Panc1 (cell line): ENCODE data around the gene NCKAP5. TPM values are rescaled to one million over a fixed set of nuclear protein-coding genes. Genes with fewer than 3 reads are reported as not detected.

ENCODE experiments used
- ATAC-seq: fragments of 200-7000 bp; cut with Tn5 transposase; 2 replicates; pipeline ENCODE4 v1.9.1; 2020; ENCODE audit warnings: mild to moderate bottlenecking, moderate library complexity
- BruUV-seq: library from RNA; stranded (reverse); fragments of 400-500 nt; replicated peaks from 2 replicates; lab custom pipeline; 2021; lab: Mats Ljungman, UMichigan
- CTCF ChIA-PET: fragments of 300-600 bp; sonication (Branson Sonifier 250); formaldehyde crosslinking; loops from one replicate; lab custom pipeline; 2022; ENCODE audit warnings: antibody characterized with exemption; lab: Charles Lee
- POLR2A ChIA-PET: fragments of 300-600 bp; sonication (Branson Sonifier 250); formaldehyde crosslinking; loops from one replicate; lab custom pipeline; 2022; ENCODE audit warnings: antibody characterized with exemption; lab: Charles Lee
- DNase-seq: peaks from one replicate; pipeline ENCODE4 v3.0.0-alpha.2; 2010; ENCODE audit warnings: low read depth, low spot score
- H3K27ac ChIP-seq: 2 replicates; pipeline ENCODE4 v1.5.1; 2011; ENCODE audit warnings: mild to moderate bottlenecking, low read length, inconsistent platforms
- H3K27me3 ChIP-seq: fragments of 200-500 bp; sonication (Bioruptor generic); 2 replicates; pipeline ENCODE4 v1.6.0; 2014; ENCODE audit warnings: low read length, inconsistent platforms; ENCODE audit not compliant: control insufficient read depth, insufficient read depth
- H3K36me3 ChIP-seq: fragments of 200-500 bp; sonication (Bioruptor generic); 2 replicates; pipeline ENCODE4 v1.5.1; 2014; ENCODE audit warnings: inconsistent platforms, mild to moderate bottlenecking, low read length, moderate library complexity; ENCODE audit not compliant: control insufficient read depth, insufficient read depth
- H3K4me1 ChIP-seq: 2 replicates; pipeline ENCODE4 v1.5.1; 2011; ENCODE audit warnings: inconsistent platforms, mild to moderate bottlenecking, low read length, moderate library complexity; ENCODE audit not compliant: control insufficient read depth, insufficient read depth
- H3K4me3 ChIP-seq, 2 experiments: 2 replicates each; pipeline ENCODE4 v1.5.1; 2011 to 2012; ENCODE audit warnings: low read depth in 2 of 2, low read length in 2 of 2, mild to moderate bottlenecking in 2 of 2, inconsistent platforms in 1 of 2, moderate library complexity in 1 of 2
- H3K9me3 ChIP-seq: fragments of 200-500 bp; sonication (Bioruptor generic); 2 replicates; pipeline ENCODE4 v1.5.1; 2014; ENCODE audit warnings: low read depth, mild to moderate bottlenecking, inconsistent platforms, low read length, moderate library complexity; ENCODE audit not compliant: control insufficient read depth, insufficient read depth
- CTCF ChIP-seq: fragments of 450-650 bp; IDR thresholded peaks from 2 replicates; pipeline ENCODE4 v1.5.1; 2017; ENCODE audit warnings: mild to moderate bottlenecking
- POLR2AphosphoS5 ChIP-seq: IDR thresholded peaks from 2 replicates; pipeline ENCODE4 v1.6.1; 2012; ENCODE audit warnings: mild to moderate bottlenecking, low read depth, low read length, moderate library complexity
- REST ChIP-seq, 2 experiments: IDR thresholded peaks; 2 replicates each; pipeline ENCODE4 v1.6.1; 2011 to 2012; ENCODE audit warnings: low read depth in 2 of 2, control low read depth in 1 of 2, low read length in 1 of 2, mild to moderate bottlenecking in 1 of 2, moderate library complexity in 1 of 2; ENCODE audit not compliant: insufficient read depth in 1 of 2
- SIN3A ChIP-seq: IDR thresholded peaks from 2 replicates; pipeline ENCODE4 v1.6.1; 2012; ENCODE audit warnings: low read depth, mild to moderate bottlenecking, low read length, moderate library complexity, borderline replicate concordance; ENCODE audit not compliant: insufficient read depth
- TCF7L2 ChIP-seq: IDR thresholded peaks from 2 replicates; pipeline ENCODE4 v1.6.1; 2011; ENCODE audit warnings: mild to moderate bottlenecking, low read depth, low read length, inconsistent platforms
- in situ Hi-C: cut with HindIII; loops from 2 replicates; pipeline ENCODE4 v1.10.0; 2016; ENCODE audit warnings: low sequenced_read_pairs, low pct_unique_long_range_greater_than_20kb
- intact Hi-C: fragments of 100-400 bp; cut with micrococcal nuclease; formaldehyde crosslinking; loops from one replicate; pipeline ENCODE4 v1.10.0; 2022; ENCODE audit not compliant: unreplicated experiment
- total RNA-seq: library from RNA; stranded (reverse); gene quantifications from one replicate; pipeline ENCODE4 v1.2.1, GENCODE V29; 2021; ENCODE audit not compliant: unreplicated experiment

Gene NCKAP5
- total RNA-seq, 1 experiment from 2014 or later = 0.10 TPM

- no peak for DNase-seq
- H3K4me1 ChIP-seq = no peaks in the 10 kb centered on the region
- intact Hi-C loops (no loop called here), in situ Hi-C loops (no loop called here)
- H3K9me3 ChIP-seq = no peaks in the 10 kb centered on the region
- no peak overlapping the region for H3K27ac ChIP-seq
- no peak overlapping the region for H3K4me3 ChIP-seq
- no peak for ATAC-seq
- no peaks in the 10 kb centered on the region for H3K36me3 ChIP-seq
- no peaks in the 10 kb centered on the region for H3K27me3 ChIP-seq
- TF ChIP-seq SIN3A = no peak
- no peak for TF ChIP-seq CTCF
- no peak for TF ChIP-seq TCF7L2
- no peak for TF ChIP-seq REST (IDR thresholded peaks at IDR 0.05; ENCODE audit: insufficient read depth in 1 of 2, low read depth in 2 of 2, low read length in 1 of 2)
- TF ChIP-seq POLR2AphosphoS5 = no peak
- POLR2A ChIA-PET = no interaction called here
- CTCF ChIA-PET = no interaction called here
- no TSS peak for BruUV-seq
These were observed 666.6 kb downstream of the NCKAP5 start for GRCh38 chr2:132901661-132902060.

GRCh38 chr2:132897111-132897510 is 671.2 kb downstream of the NCKAP5 start:
- Histone ChIP-seq H3K4me3 (no peak overlapping the region), H3K27ac (no peak overlapping the region), H3K9me3 (no peaks in the 10 kb centered on the region), H3K4me1 (no peaks in the 10 kb centered on the region), H3K27me3 (no peaks in the 10 kb centered on the region), H3K36me3 (no peaks in the 10 kb centered on the region)
- ATAC-seq = no peak
- no TSS peak for BruUV-seq
- no peak for TF ChIP-seq SIN3A
- no peak for TF ChIP-seq POLR2AphosphoS5
- no peak for TF ChIP-seq REST (IDR thresholded peaks at IDR 0.05; ENCODE audit: insufficient read depth in 1 of 2, low read depth in 2 of 2, low read length in 1 of 2)
- TF ChIP-seq TCF7L2 = no peak
- TF ChIP-seq CTCF = no peak
- in situ Hi-C loops (no loop called here), intact Hi-C loops (no loop called here)
- DNase-seq = no peak
- ChIA-PET CTCF (no interaction called here), POLR2A (no interaction called here)
